Measurements from ENCODE around the gene TULP1.

TULP1 gene

DNA sequence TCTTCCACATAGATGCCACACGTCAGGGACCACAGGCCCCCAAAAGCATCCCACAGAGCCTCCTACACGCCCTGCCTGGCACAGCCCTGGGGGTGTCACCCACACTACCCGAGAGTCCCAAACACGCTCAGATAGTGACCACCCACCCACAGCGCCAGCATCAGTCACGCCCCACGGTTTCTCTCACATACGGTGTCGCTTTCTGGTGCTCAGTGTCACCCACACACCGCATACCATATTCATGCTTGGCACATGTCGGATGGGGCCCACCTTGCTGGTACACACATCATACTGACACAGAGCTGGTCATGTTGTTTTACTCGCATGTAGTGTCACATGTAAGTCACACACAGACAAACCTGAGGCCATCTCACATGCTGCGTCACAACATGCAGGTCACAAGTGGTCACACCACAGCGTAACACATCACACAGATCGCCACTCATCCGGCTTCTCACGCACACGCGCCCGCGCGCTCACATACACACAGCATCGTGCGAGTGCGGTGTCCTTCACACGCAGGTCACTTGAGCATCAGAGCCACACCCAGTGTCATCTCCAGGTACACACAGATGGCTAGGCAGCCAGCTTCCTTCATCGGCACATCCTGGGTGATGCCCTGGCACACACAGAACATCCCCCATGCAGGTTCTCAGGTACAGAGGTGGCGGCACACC lies 19.3 kb downstream of the TULP1 start:
- DNase-seq (ENCODE audit: low read depth), result no peak
- H3K4me3 ChIP-seq (ENCODE audit: low read depth, low read length), result no peak overlapping the region
- TF ChIP-seq POLR2A (IDR thresholded peaks at IDR 0.05; ENCODE audit: extremely low read depth, insufficient read length), result no peak
- no peak for TF ChIP-seq CTCF (IDR thresholded peaks at IDR 0.05; ENCODE audit: low read depth, low read length)
- TF ChIP-seq MAX (IDR thresholded peaks at IDR 0.05; ENCODE audit: low read depth, low read length), result 0 out of 2 replicates have a peak, but pooled peaks have one; percentile 5

GRCh38 chr6:35492974-35493284 lies 19.8 kb downstream of the TULP1 start:
- H3K4me3 ChIP-seq (ENCODE audit: low read depth, low read length), result no peak overlapping the region
- no peak for TF ChIP-seq MYC (IDR thresholded peaks at IDR 0.05; ENCODE audit: low read depth, low read length)
- peak; percentile 66 for DNase-seq (ENCODE audit: low read depth)

DNA sequence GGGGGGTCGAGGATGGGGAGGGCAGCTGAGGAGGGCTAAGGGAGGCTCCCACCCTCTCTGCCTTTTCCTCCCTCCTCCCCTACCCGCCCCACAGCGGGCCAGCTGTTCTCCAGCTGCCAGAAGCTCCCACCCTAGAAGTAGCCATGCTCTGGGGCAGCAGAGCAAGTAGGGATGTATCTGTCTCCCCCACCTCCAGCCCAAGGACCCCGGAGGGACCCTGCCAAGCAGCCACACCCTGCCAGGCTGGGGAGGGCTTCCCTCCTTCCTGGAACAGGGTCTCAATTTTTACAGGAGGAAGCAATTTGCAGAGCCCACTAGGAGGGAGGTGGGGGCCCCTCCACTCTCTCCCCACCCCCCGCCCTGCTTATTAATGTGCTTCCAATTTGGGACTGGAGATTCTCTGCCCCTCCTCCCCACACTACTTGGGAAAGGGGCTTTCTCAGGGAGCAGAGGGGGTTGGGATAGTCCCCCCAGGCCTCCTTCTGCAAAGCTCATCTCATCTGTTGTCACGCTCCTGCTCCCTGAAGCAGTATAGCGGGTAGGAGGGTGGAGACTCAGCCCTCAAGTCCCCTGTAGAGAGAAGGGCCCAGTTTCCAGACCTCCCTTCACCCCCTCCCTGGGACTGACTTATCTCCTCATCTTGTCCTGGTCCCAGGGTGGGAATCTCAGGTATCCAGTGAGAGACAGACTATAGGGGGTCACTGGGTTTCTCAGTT lies 20.3 kb downstream of the TULP1 start:
- no peak overlapping the region for H3K4me3 ChIP-seq (ENCODE audit: low read depth, low read length)
- peak; percentile 45 for DNase-seq (ENCODE audit: low read depth)
- no peak for TF ChIP-seq POLR2A (IDR thresholded peaks at IDR 0.05; ENCODE audit: extremely low read depth, insufficient read length)
- TF ChIP-seq MYC (IDR thresholded peaks at IDR 0.05; ENCODE audit: low read depth, low read length), result no peak

GRCh38 chr6:35491558-35492257 lies 21.0 kb downstream of the TULP1 start:
- no peak overlapping the region for H3K4me3 ChIP-seq (ENCODE audit: low read depth, low read length)
- TF ChIP-seq MYC (IDR thresholded peaks at IDR 0.05; ENCODE audit: low read depth, low read length), result no peak
- no peak for TF ChIP-seq MAX (IDR thresholded peaks at IDR 0.05; ENCODE audit: low read depth, low read length)
- TF ChIP-seq POLR2A (IDR thresholded peaks at IDR 0.05; ENCODE audit: extremely low read depth, insufficient read length), result no peak
- TF ChIP-seq CTCF (IDR thresholded peaks at IDR 0.05; ENCODE audit: low read depth, low read length), result no peak
- DNase-seq (ENCODE audit: low read depth), result peak; percentile 46

DNA sequence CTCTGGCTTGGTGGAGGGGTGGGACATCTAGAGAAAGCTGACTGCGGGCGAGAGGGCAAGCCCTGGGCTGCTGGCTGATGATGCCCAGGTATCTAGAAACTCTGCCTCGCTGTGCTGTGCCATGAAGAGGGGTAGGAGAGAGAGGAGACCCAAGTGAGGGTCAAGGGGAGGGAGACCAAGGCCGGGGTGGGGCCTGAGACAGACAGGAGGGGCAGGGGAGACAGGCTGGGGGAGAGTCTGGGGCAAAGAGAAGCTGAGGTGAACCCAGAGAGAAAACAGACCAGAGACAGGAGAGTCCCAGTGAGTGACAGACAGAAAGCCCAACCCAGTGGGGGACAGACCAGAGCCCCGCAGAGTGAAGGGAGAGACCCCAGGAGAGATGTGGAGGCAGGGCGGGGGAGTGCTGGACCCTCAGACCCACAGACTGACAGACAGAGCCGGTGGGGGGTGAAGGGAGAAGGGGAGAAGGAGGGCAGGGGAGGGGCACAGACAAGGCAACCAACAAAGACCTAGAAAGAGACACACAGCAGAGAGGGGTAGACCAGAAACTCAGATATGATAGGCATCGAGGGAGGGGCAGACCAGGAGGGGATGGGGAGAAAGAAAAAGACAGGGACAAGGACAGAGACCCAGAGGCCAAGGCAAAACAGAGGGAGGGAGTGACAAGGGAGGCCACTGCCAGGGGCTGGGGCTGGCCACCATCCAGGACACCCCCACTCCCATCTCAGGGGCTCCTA lies 21.7 kb downstream of the TULP1 start:
- no peak overlapping the region for H3K4me3 ChIP-seq (ENCODE audit: low read depth, low read length)
- no peak for TF ChIP-seq CTCF (IDR thresholded peaks at IDR 0.05; ENCODE audit: low read depth, low read length)
- no peak for TF ChIP-seq MAX (IDR thresholded peaks at IDR 0.05; ENCODE audit: low read depth, low read length)
- no peak for TF ChIP-seq POLR2A (IDR thresholded peaks at IDR 0.05; ENCODE audit: extremely low read depth, insufficient read length)
- TF ChIP-seq MYC (IDR thresholded peaks at IDR 0.05; ENCODE audit: low read depth, low read length), result no peak
- no peak for DNase-seq (ENCODE audit: low read depth)

- TF ChIP-seq CTCF (IDR thresholded peaks at IDR 0.05; ENCODE audit: low read depth, low read length), result no peak
- no peak for TF ChIP-seq POLR2A (IDR thresholded peaks at IDR 0.05; ENCODE audit: extremely low read depth, insufficient read length)
- no peak for TF ChIP-seq MYC (IDR thresholded peaks at IDR 0.05; ENCODE audit: low read depth, low read length)
- TF ChIP-seq MAX (IDR thresholded peaks at IDR 0.05; ENCODE audit: low read depth, low read length), result no peak
- no peak overlapping the region for H3K4me3 ChIP-seq (ENCODE audit: low read depth, low read length)
- DNase-seq (ENCODE audit: low read depth), result peak; percentile 57
These were observed 22.5 kb downstream of the TULP1 start for GRCh38 chr6:35489995-35490791.

Data from NB4 (cell line).